ENCODE measurements around the gene TECPR2.

GRCh38 chr14:102516531-102517391 is 154.0 kb downstream of the TECPR2 start:
- TF ChIP-seq EP300 (IDR thresholded peaks at IDR 0.05), result no peak
- no peak for TF ChIP-seq POLR2A (IDR thresholded peaks at IDR 0.05; ENCODE audit: low read depth)
- TF ChIP-seq CTCF (IDR thresholded peaks at IDR 0.05), result peak; percentile 96 to 99 (median 99)
